Endodermal cell (in vitro differentiated cells): ENCODE measurements around the gene C22orf23. TPM values are rescaled to one million over a fixed set of nuclear protein-coding genes. Genes with fewer than 3 reads are reported as not detected.

ENCODE experiments used
- DNase-seq: peaks from one replicate; pipeline ENCODE4 v3.0.0-alpha.2; 2017
- H3K27ac ChIP-seq: 2 replicates; pipeline ENCODE4 v1.5.1; 2013; ENCODE audit warnings: mild to moderate bottlenecking, low read depth, low read length, moderate library complexity
- H3K27me3 ChIP-seq: 2 replicates; pipeline ENCODE4 v1.6.1; 2013; ENCODE audit warnings: mild to moderate bottlenecking, low read length, moderate library complexity; ENCODE audit not compliant: insufficient read depth, control insufficient read depth, poor library complexity, severe bottlenecking
- H3K36me3 ChIP-seq: 2 replicates; pipeline ENCODE4 v1.7.0; 2013; ENCODE audit warnings: mild to moderate bottlenecking, low read length, moderate library complexity; ENCODE audit not compliant: control insufficient read depth, insufficient read depth
- H3K4me1 ChIP-seq: one replicate; pipeline ENCODE4 v1.7.0; 2013; ENCODE audit warnings: low read length; ENCODE audit not compliant: control insufficient read depth, insufficient read depth
- H3K4me3 ChIP-seq: 2 replicates; pipeline ENCODE4 v1.5.1; 2013; ENCODE audit warnings: mild to moderate bottlenecking, low read length, moderate library complexity
- H3K9ac ChIP-seq: 2 replicates; pipeline ENCODE4 v1.6.1; 2013; ENCODE audit warnings: mild to moderate bottlenecking, low read length, moderate library complexity; ENCODE audit not compliant: poor library complexity, severe bottlenecking; ENCODE audit errors: extremely low read depth
- H3K9me3 ChIP-seq: 2 replicates; pipeline ENCODE4 v1.6.1; 2013; ENCODE audit warnings: mild to moderate bottlenecking, low read length, moderate library complexity; ENCODE audit not compliant: control insufficient read depth
- H3K27ac Mint-ChIP-seq: 2 replicates; pipeline ENCODE4 v1.8.0; 2020; ENCODE audit warnings: mixed read lengths
- H3K27me3 Mint-ChIP-seq: 2 replicates; pipeline ENCODE4 v1.8.0; 2021; ENCODE audit warnings: mild to moderate bottlenecking, mixed read lengths; ENCODE audit not compliant: insufficient read depth
- H3K36me3 Mint-ChIP-seq: 2 replicates; pipeline ENCODE4 v1.8.0; 2020; ENCODE audit warnings: low read depth, mixed read lengths
- H3K4me1 Mint-ChIP-seq: 2 replicates; pipeline ENCODE4 v1.8.0; 2020; ENCODE audit warnings: mixed read lengths
- H3K4me3 Mint-ChIP-seq: 2 replicates; pipeline ENCODE4 v1.8.0; 2020; ENCODE audit warnings: mild to moderate bottlenecking, moderate library complexity, mixed read lengths
- H3K9me3 Mint-ChIP-seq: 2 replicates; pipeline ENCODE4 v1.8.0; 2020; ENCODE audit warnings: mild to moderate bottlenecking, mixed read lengths
- WGBS, 2 experiments: methylation state at CpG; one replicate each; pipeline versions ENCODE4 v1.1.5 to v1.1.7; 2013; ENCODE audit warnings: missing lambda C conversion rate in 2 of 2, mixed read lengths in 1 of 2; ENCODE audit not compliant: insufficient coverage in 1 of 2, insufficient read length in 1 of 2; 5-methylcytosine and 5-hydroxymethylcytosine counted together
- total RNA-seq, 2 donors: library from RNA; stranded (reverse); fragmentation: NEBNext Ultra II Directional in 1 of 2; extraction: Animal tissue kit (Norgen Biotek cat#: 25700) in 1 of 2; gene quantifications; 2 replicates in 1 of 2; 3 replicates in 1 of 2; pipeline ENCODE4 v1.2.1, GENCODE V29; 2021
- TF ChIP-seq, protein P1 (sequence below): fragments of 200-600 bp; sonication (generic); conservative IDR thresholded peaks from 2 replicates; pipeline ENCODE4 v1.5.0; 2021; ENCODE audit warnings: antibody characterized with exemption, mild to moderate bottlenecking

C22orf23 gene
- total RNA-seq, 2 donors from 2014 or later, result 0.29 to 0.44 TPM

DNA sequence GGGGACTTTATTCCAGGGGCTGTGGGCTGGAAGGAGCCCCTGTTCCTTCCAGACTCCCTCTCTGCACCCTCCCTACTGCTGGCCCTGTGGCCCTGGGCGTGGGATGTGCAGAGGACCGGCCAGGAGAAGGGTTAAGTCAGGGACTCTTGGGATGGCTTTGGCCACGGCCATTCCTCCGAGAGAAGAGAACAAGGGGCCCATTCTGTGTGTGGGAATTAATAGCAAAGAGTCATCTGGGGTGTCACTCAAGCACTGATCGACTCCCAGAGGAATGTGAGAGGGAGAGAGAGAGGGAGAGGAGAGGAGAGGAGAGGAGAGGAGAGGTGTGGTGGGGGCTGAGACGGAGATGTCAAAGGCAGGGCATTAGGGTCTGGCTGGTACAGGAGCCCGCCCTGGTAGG, 45.1 kb upstream of the C22orf23 start:
- Histone ChIP-seq H3K27me3 (no peaks in the 10 kb centered on the region), H3K36me3 (no peaks in the 10 kb centered on the region), H3K9me3 (no peaks in the 10 kb centered on the region), H3K27ac (no peak overlapping the region), H3K4me1 (no peaks in the 10 kb centered on the region), H3K4me3 (no peak overlapping the region), H3K9ac (no peak overlapping the region)
- no peaks in the 10 kb centered on the region for H3K9me3 Mint-ChIP-seq
- no peaks in the 10 kb centered on the region for H3K36me3 Mint-ChIP-seq
- DNase-seq, result no peak
- 65 to 94% methylated on average over 4 to 7 of the region's 7 CpGs for WGBS, 2 experiments
- TF ChIP-seq, protein P1, sequence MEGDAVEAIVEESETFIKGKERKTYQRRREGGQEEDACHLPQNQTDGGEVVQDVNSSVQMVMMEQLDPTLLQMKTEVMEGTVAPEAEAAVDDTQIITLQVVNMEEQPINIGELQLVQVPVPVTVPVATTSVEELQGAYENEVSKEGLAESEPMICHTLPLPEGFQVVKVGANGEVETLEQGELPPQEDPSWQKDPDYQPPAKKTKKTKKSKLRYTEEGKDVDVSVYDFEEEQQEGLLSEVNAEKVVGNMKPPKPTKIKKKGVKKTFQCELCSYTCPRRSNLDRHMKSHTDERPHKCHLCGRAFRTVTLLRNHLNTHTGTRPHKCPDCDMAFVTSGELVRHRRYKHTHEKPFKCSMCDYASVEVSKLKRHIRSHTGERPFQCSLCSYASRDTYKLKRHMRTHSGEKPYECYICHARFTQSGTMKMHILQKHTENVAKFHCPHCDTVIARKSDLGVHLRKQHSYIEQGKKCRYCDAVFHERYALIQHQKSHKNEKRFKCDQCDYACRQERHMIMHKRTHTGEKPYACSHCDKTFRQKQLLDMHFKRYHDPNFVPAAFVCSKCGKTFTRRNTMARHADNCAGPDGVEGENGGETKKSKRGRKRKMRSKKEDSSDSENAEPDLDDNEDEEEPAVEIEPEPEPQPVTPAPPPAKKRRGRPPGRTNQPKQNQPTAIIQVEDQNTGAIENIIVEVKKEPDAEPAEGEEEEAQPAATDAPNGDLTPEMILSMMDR, result no peak
- no peak overlapping the region for H3K27ac Mint-ChIP-seq
- peaks cover 7% of the 10 kb centered on the region for H3K27me3 Mint-ChIP-seq
- no peak overlapping the region for H3K4me3 Mint-ChIP-seq
- H3K4me1 Mint-ChIP-seq, result no peaks in the 10 kb centered on the region

DNA sequence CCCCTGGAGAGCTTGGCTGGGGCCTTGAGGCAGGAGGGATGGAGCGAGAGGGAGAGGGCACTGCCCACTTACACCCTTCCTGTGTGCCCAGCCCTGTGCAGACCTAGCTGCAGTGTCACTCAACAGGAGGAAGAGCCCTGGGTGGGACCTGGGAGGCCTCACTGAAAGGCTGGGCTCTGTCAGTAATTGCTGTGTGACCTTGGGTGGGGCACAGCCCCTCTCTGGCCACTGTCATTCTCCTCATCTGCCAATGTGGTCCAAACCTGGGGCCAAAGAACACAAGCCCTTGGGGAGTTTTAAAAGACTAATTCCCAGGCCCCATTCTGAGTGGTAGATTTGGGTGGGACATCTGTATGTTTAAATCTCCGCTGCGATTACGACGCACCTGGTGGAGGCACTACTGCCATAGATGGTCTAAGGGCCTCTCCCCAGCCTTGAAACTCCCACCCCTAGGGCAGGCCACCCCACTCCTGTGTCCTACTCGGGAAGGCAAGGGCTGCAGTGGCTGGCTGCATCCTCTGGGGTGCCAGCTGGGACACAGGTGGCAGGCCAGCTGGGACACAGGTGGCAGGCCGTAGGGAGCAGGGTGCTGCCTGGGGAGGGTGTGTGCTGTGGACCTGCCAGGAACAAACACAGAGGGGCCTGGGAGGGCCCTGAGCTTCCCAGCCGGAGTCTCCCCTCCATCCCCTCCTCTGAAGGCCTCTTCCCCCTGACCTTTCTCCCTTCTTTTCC, 43.3 kb upstream of the C22orf23 start:
- Mint-ChIP-seq H3K4me1 (peaks cover 11% of the 10 kb centered on the region), H3K36me3 (no peaks in the 10 kb centered on the region), H3K27me3 (peaks cover 7% of the 10 kb centered on the region), H3K27ac (no peak overlapping the region), H3K9me3 (no peaks in the 10 kb centered on the region), H3K4me3 (no peak overlapping the region)
- 93% methylated on average over 5 to 8 of the region's 8 CpGs for WGBS, 2 experiments
- H3K9ac ChIP-seq, result no peak overlapping the region
- no peak overlapping the region for H3K27ac ChIP-seq
- peaks cover 2% of the 10 kb centered on the region for H3K4me1 ChIP-seq
- H3K9me3 ChIP-seq, result no peaks in the 10 kb centered on the region
- no peaks in the 10 kb centered on the region for H3K27me3 ChIP-seq
- no peaks in the 10 kb centered on the region for H3K36me3 ChIP-seq
- TF ChIP-seq, protein P1, result peak; percentile 46
- DNase-seq, result no peak
- no peak overlapping the region for H3K4me3 ChIP-seq

DNA sequence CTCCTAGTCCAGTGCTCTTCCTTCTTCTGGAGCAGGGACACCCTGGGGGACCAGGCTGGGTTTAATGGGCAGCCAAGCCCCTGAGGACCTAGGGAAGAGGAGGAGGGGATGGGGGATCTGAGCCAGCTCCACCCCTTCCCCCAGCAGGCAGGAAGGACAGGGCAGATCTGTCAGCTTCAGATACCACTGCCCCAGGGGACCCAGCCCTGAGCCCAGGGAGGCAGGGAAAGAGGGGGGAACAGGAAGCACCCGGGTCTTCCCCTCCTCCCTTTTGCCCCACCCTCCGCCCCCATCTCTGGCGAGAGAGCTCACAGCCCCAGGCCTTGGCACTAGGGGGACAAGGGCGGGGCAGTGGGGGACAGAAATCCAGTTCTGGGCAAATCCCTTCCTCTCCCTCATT, 42.7 kb upstream of the C22orf23 start:
- 69% methylated on average over 4 of the region's 4 CpGs; no CpG with 5 or more reads in 1 of the 2 experiments for WGBS, 2 experiments
- no peak overlapping the region for H3K27ac Mint-ChIP-seq
- H3K4me1 Mint-ChIP-seq, result peaks cover 14% of the 10 kb centered on the region
- H3K4me3 Mint-ChIP-seq, result no peak overlapping the region
- Histone ChIP-seq H3K4me1 (peaks cover 4% of the 10 kb centered on the region), H3K9me3 (no peaks in the 10 kb centered on the region), H3K4me3 (no peak overlapping the region), H3K27ac (no peak overlapping the region), H3K36me3 (no peaks in the 10 kb centered on the region), H3K27me3 (no peaks in the 10 kb centered on the region), H3K9ac (no peak overlapping the region)
- H3K9me3 Mint-ChIP-seq, result no peaks in the 10 kb centered on the region
- no peaks in the 10 kb centered on the region for H3K36me3 Mint-ChIP-seq
- peak; percentile 68 for DNase-seq
- H3K27me3 Mint-ChIP-seq, result peaks cover 7% of the 10 kb centered on the region
- TF ChIP-seq, protein P1, result no peak
